Neural cell (in vitro differentiated cells): Measurements from ENCODE around the gene CYP27A1. TPM values are rescaled to one million over a fixed set of nuclear protein-coding genes. Genes with fewer than 3 reads are reported as not detected.

ENCODE experiments used
- H2AFZ ChIP-seq: fragments of 200-600, 300-800 bp; sonication (generic), shearing (Covaris generic); 2 replicates; pipeline ENCODE4 v1.6.0; 2014; ENCODE audit warnings: low read depth, mild to moderate bottlenecking, antibody characterized with exemption, low read length, moderate library complexity
- H3F3A ChIP-seq: fragments of 200-600 bp; shearing (Covaris generic); 2 replicates; pipeline ENCODE4 v1.6.1; 2016; ENCODE audit warnings: mild to moderate bottlenecking, moderate library complexity, mixed read lengths, antibody characterized with exemption, low read length; ENCODE audit not compliant: insufficient read depth, poor library complexity, severe bottlenecking
- H3K27ac ChIP-seq: fragments of 200-600, 300-800 bp; sonication (generic), shearing (Covaris generic); 2 replicates; pipeline ENCODE4 v1.5.1; 2014; ENCODE audit warnings: mild to moderate bottlenecking, low read length, moderate library complexity
- H3K27me3 ChIP-seq: fragments of 300-800, 200-600 bp; sonication (generic), shearing (Covaris generic); 2 replicates; pipeline ENCODE4 v1.6.0; 2014; ENCODE audit warnings: mild to moderate bottlenecking, low read depth, low read length, moderate library complexity; ENCODE audit not compliant: insufficient read depth
- H3K36me3 ChIP-seq: fragments of 300-800, 200-600 bp; sonication (generic), shearing (Covaris generic); 2 replicates; pipeline ENCODE4 v1.5.1; 2014; ENCODE audit warnings: mild to moderate bottlenecking, antibody characterized with exemption, low read length, moderate library complexity; ENCODE audit not compliant: insufficient read depth
- H3K4me2 ChIP-seq: fragments of 300-800, 200-600 bp; sonication (generic), shearing (Covaris generic); 2 replicates; pipeline ENCODE4 v1.6.0; 2014; ENCODE audit warnings: mild to moderate bottlenecking, low read length
- H3K4me3 ChIP-seq: fragments of 300-800, 200-600 bp; sonication (generic), shearing (Covaris generic); 2 replicates; pipeline ENCODE4 v1.5.1; 2014; ENCODE audit warnings: mild to moderate bottlenecking, low read length, moderate library complexity
- H3K79me2 ChIP-seq: fragments of 200-600 bp; shearing (Covaris generic); replicated peaks from 2 replicates; pipeline ENCODE4 v1.6.0; 2014; ENCODE audit warnings: mild to moderate bottlenecking, low read length, moderate library complexity; ENCODE audit not compliant: insufficient read depth
- H3K9ac ChIP-seq: fragments of 300-800, 200-600 bp; sonication (generic), shearing (Covaris generic); 2 replicates; pipeline ENCODE4 v1.6.1; 2016; ENCODE audit warnings: mild to moderate bottlenecking, low read length, mixed read lengths
- H3K9me2 ChIP-seq: fragments of 200-600 bp; shearing (Covaris generic); 2 replicates; pipeline ENCODE4 v1.6.1; 2016; ENCODE audit warnings: mild to moderate bottlenecking, low read length, mixed read lengths; ENCODE audit not compliant: insufficient read depth
- H3K9me3 ChIP-seq: fragments of 200-600, 300-800 bp; sonication (generic), shearing (Covaris generic); 2 replicates; pipeline ENCODE4 v1.6.1; 2016; ENCODE audit warnings: mild to moderate bottlenecking, mixed run types, low read length, moderate library complexity, mixed read lengths
- H4K20me1 ChIP-seq: fragments of 200-600 bp; shearing (Covaris generic); 2 replicates; pipeline ENCODE4 v1.6.1; 2016; ENCODE audit warnings: mild to moderate bottlenecking, mixed run types; ENCODE audit not compliant: insufficient read depth
- CTCF ChIP-seq: fragments of 450-650 bp; IDR thresholded peaks from 2 replicates; pipeline ENCODE4 v1.5.1; 2014; ENCODE audit warnings: antibody characterized with exemption, mild to moderate bottlenecking, moderate library complexity; ENCODE audit not compliant: poor library complexity, severe bottlenecking
- EP300 ChIP-seq: fragments of 450-650 bp; conservative IDR thresholded peaks from 2 replicates; pipeline ENCODE4 v1.6.1; 2014; ENCODE audit warnings: antibody characterized with exemption, mild to moderate bottlenecking, moderate library complexity; ENCODE audit not compliant: poor library complexity, severe bottlenecking
- EZH2 ChIP-seq: fragments of 200-600, 300-800 bp; shearing (Covaris generic), sonication (generic); IDR thresholded peaks from 2 replicates; pipeline ENCODE4 v1.6.1; 2014; ENCODE audit warnings: antibody characterized with exemption, low read length, borderline replicate concordance, mild to moderate bottlenecking; ENCODE audit not compliant: insufficient read depth, poor library complexity, severe bottlenecking
- MXI1 ChIP-seq: fragments of 450-650 bp; conservative IDR thresholded peaks from 2 replicates; pipeline ENCODE4 v1.6.1; 2014; ENCODE audit warnings: antibody characterized with exemption, mild to moderate bottlenecking; ENCODE audit not compliant: poor library complexity, severe bottlenecking
- POLR2AphosphoS5 ChIP-seq: IDR thresholded peaks from 2 replicates; pipeline ENCODE4 v1.6.1; 2012
- RAD21 ChIP-seq: fragments of 450-650 bp; conservative IDR thresholded peaks from 2 replicates; pipeline ENCODE4 v1.6.1; 2014; ENCODE audit warnings: antibody characterized with exemption, mild to moderate bottlenecking, moderate library complexity
- SMC3 ChIP-seq: fragments of 450-650 bp; conservative IDR thresholded peaks from 2 replicates; pipeline ENCODE4 v1.6.1; 2014; ENCODE audit warnings: antibody characterized with exemption, mild to moderate bottlenecking, moderate library complexity; ENCODE audit not compliant: poor library complexity
- TAF1 ChIP-seq: IDR thresholded peaks from 2 replicates; pipeline ENCODE4 v1.6.1; 2012; ENCODE audit warnings: low read depth
- polyA plus RNA-seq: library from polyadenylated mRNA; depleted of rRNA; stranded (reverse); fragments of >200 nt; gene quantifications from 2 replicates; pipeline ENCODE4 v1.2.3, GENCODE V29; 2014
- TF ChIP-seq, protein P1 (sequence below): IDR thresholded peaks from 2 replicates; pipeline ENCODE4 v1.6.1; 2012; ENCODE audit warnings: borderline replicate concordance

CYP27A1 gene
- polyA plus RNA-seq, 1 donor from 2014 or later: not detected

DNA sequence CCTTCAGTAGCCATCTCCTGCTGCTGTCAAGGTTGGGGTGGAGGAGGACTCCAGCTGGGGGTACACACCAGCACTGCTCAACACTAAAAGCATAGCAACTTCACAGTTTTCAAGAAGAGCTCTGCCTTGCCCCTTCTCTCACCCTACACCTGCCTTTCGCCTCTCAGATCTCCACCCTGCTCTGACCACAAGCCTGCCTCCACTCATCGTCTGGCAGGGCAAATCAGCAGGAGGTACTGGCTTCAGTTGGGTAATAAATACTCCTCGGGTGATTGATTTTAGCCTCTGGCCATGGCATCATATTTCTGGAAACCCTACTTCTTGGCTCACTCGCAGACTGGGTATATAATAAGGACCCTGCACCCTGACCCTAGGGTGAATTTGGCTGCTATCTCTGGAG lies 52.7 kb downstream of the CYP27A1 start:
- H3K4me2 ChIP-seq: no peak overlapping the region
- H4K20me1 ChIP-seq: no peaks in the 10 kb centered on the region
- H3K9ac ChIP-seq: no peak overlapping the region
- no peaks in the 10 kb centered on the region for H3K79me2 ChIP-seq
- peaks cover 13% of the 10 kb centered on the region for H3K27me3 ChIP-seq
- H3K27ac ChIP-seq: no peak overlapping the region
- TF ChIP-seq, protein P1, sequence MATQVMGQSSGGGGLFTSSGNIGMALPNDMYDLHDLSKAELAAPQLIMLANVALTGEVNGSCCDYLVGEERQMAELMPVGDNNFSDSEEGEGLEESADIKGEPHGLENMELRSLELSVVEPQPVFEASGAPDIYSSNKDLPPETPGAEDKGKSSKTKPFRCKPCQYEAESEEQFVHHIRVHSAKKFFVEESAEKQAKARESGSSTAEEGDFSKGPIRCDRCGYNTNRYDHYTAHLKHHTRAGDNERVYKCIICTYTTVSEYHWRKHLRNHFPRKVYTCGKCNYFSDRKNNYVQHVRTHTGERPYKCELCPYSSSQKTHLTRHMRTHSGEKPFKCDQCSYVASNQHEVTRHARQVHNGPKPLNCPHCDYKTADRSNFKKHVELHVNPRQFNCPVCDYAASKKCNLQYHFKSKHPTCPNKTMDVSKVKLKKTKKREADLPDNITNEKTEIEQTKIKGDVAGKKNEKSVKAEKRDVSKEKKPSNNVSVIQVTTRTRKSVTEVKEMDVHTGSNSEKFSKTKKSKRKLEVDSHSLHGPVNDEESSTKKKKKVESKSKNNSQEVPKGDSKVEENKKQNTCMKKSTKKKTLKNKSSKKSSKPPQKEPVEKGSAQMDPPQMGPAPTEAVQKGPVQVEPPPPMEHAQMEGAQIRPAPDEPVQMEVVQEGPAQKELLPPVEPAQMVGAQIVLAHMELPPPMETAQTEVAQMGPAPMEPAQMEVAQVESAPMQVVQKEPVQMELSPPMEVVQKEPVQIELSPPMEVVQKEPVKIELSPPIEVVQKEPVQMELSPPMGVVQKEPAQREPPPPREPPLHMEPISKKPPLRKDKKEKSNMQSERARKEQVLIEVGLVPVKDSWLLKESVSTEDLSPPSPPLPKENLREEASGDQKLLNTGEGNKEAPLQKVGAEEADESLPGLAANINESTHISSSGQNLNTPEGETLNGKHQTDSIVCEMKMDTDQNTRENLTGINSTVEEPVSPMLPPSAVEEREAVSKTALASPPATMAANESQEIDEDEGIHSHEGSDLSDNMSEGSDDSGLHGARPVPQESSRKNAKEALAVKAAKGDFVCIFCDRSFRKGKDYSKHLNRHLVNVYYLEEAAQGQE: no peak
- TF ChIP-seq CTCF: no peak
- TF ChIP-seq EP300: no peak
- TF ChIP-seq EZH2: no peak
- TF ChIP-seq MXI1: no peak
- TF ChIP-seq RAD21: no peak
- TF ChIP-seq TAF1: no peak
- TF ChIP-seq POLR2AphosphoS5: no peak
- no peak for TF ChIP-seq SMC3
- H3K9me3 ChIP-seq: no peaks in the 10 kb centered on the region
- H3F3A ChIP-seq: no peaks in the 10 kb centered on the region
- H3K36me3 ChIP-seq: no peaks in the 10 kb centered on the region
- H2AFZ ChIP-seq: no peak overlapping the region
- H3K4me3 ChIP-seq: no peak overlapping the region
- H3K9me2 ChIP-seq: no peaks in the 10 kb centered on the region

GRCh38 chr2:218837495-218837894 lies 55.5 kb downstream of the CYP27A1 start:
- no peaks in the 10 kb centered on the region for H3K79me2 ChIP-seq
- peaks cover 13% of the 10 kb centered on the region for H3K27me3 ChIP-seq
- no peaks in the 10 kb centered on the region for H3K9me3 ChIP-seq
- H3K9me2 ChIP-seq: no peaks in the 10 kb centered on the region
- no peak for TF ChIP-seq POLR2AphosphoS5
- no peak for TF ChIP-seq EZH2
- TF ChIP-seq, protein P1: no peak
- TF ChIP-seq SMC3: no peak
- TF ChIP-seq RAD21: no peak
- no peak overlapping the region for H3K27ac ChIP-seq
- H3F3A ChIP-seq: no peaks in the 10 kb centered on the region
- H4K20me1 ChIP-seq: no peaks in the 10 kb centered on the region
- no peak overlapping the region for H3K4me3 ChIP-seq
- H3K36me3 ChIP-seq: no peaks in the 10 kb centered on the region
- H2AFZ ChIP-seq: no peak overlapping the region
- H3K9ac ChIP-seq: no peak overlapping the region
- no peak overlapping the region for H3K4me2 ChIP-seq
